Subcutaneous adipose tissue (tissue), 4 donors: ENCODE data around the gene LCN2. TPM values are rescaled to one million over a fixed set of nuclear protein-coding genes. Genes with fewer than 3 reads are reported as not detected.

Experiments
- CTCF ChIP-seq: fragments of 450-650 bp; IDR thresholded peaks from one replicate; pipeline ENCODE4 v1.5.1; 2016; ENCODE audit warnings: low read depth, mild to moderate bottlenecking, control low read depth, antibody characterized with exemption, moderate library complexity
- total RNA-seq, 4 donors: library from RNA; depleted of rRNA; stranded (reverse); fragments of >200 nt; gene quantifications; one replicate each; pipeline ENCODE4 v1.1.0, GENCODE V29; 2016

The LCN2 gene
- total RNA-seq, 4 donors from 2014 or later: 1.6 TPM; not detected in 3

- TF ChIP-seq CTCF: no peak
Observed at GRCh38 chr9:128108269-128109049, 40.8 kb upstream of the LCN2 start.

GRCh38 chr9:128109050-128109709, 40.1 kb upstream of the LCN2 start:
- no peak for TF ChIP-seq CTCF

- TF ChIP-seq CTCF: no peak
Observed at GRCh38 chr9:128113526-128114325, 35.5 kb upstream of the LCN2 start.

- TF ChIP-seq CTCF: no peak
Observed at GRCh38 chr9:128114326-128115186, 34.7 kb upstream of the LCN2 start.

GRCh38 chr9:128115187-128116103, 33.8 kb upstream of the LCN2 start:
- no peak for TF ChIP-seq CTCF
